Activated CD4-positive, alpha-beta memory T cell treated with anti-CD3 and anti-CD28 coated beads, Interleukin-2, amount 10 ng/mL, durations not matched to agents 7 days and 5 days (primary cell): ENCODE data around the gene PALLD. TPM values are rescaled to one million over a fixed set of nuclear protein-coding genes. Genes with fewer than 3 reads are reported as not detected.
A peak's percentile ranks its signal among the peaks of the same experiment; 100 is the strongest.

Source experiments
- CTCF ChIA-PET: fragments of 350-600 bp; sonication (Branson Sonifier 250); formaldehyde crosslinking; loops from one replicate; lab custom pipeline; 2021; ENCODE audit warnings: antibody characterized with exemption, inconsistent platforms; lab: Charles Lee
- POLR2A ChIA-PET: fragments of 350-600 bp; sonication (Branson Sonifier 250); formaldehyde crosslinking; loops from one replicate; lab custom pipeline; 2021; ENCODE audit warnings: antibody characterized with exemption; lab: Charles Lee
- DNase-seq: peaks from one replicate; pipeline ENCODE4 v3.0.0-alpha.2; 2020
- H3K27ac Mint-ChIP-seq: one replicate; pipeline ENCODE4 v1.8.0; 2021; ENCODE audit warnings: mild to moderate bottlenecking, mixed read lengths
- H3K27me3 Mint-ChIP-seq: one replicate; pipeline ENCODE4 v1.8.0; 2021; ENCODE audit warnings: mixed read lengths
- H3K36me3 Mint-ChIP-seq: one replicate; pipeline ENCODE4 v1.8.0; 2021; ENCODE audit warnings: low read depth, mixed read lengths
- H3K4me1 Mint-ChIP-seq: one replicate; pipeline ENCODE4 v1.8.0; 2021; ENCODE audit warnings: mixed read lengths
- H3K4me3 Mint-ChIP-seq: one replicate; pipeline ENCODE4 v1.8.0; 2021; ENCODE audit warnings: mild to moderate bottlenecking, mixed read lengths
- H3K9me3 Mint-ChIP-seq: one replicate; pipeline ENCODE4 v1.8.0; 2021; ENCODE audit warnings: mixed read lengths
- total RNA-seq, 2 experiments: library from RNA; stranded (reverse); gene quantifications; one replicate each; pipeline ENCODE4 v1.2.3, GENCODE V29; 2021

Gene PALLD
- total RNA-seq, 2 experiments from 2014 or later: 5.4 to 5.8 TPM

DNA sequence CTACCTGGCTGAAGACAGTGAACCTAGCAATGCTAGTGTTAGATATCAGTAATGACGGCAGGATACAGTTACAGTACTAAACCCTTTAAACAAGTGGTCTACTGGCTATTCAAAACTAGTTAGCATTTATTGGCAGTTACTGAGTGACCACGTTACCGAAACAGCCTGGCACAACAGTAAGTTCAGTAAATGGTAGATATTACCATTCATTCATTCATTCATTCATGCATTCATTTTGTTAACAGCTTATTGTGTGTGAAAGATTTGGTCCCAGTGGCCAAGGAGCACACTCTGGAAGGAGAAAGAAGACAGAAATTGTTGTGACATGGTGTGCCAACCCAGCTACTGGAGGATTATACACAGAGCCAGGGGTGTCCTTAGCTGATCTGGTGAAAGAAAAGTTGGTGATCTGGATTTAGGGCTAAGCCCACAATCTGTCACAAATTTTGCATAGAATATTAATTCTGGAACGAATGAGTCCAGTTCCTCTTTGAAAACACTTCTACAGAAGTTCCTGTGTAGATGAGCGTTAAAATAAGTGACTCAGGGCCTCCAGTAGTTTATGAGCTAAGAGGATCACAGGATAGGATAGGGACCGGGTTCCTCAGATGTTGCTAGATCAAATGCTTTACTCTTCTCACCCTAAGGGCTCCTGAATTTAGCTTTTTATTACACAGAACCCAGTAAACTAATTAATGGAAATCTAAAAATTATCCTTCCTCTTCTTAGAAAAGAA is 334.1 kb downstream of the PALLD start:
- Mint-ChIP-seq H3K4me1 (peaks cover 13% of the 10 kb centered on the region), H3K9me3 (no peaks in the 10 kb centered on the region), H3K27ac (no peak overlapping the region), H3K36me3 (peaks cover 2% of the 10 kb centered on the region), H3K27me3 (peaks cover 51% of the 10 kb centered on the region), H3K4me3 (peak overlapping the region; percentile 77)
- CTCF ChIA-PET: interaction anchor here (1.8 kb wide), 1 partner anchor 10 kb away, joined by 4 read pairs; no protein-coding TSS in a partner anchor
- POLR2A ChIA-PET: interaction anchor here (0.9 to 2.1 kb wide), 3 partner anchors 10 to 22 kb away, joined by 3 to 14 read pairs (median 8); no protein-coding TSS in a partner anchor
- no peak for DNase-seq

DNA sequence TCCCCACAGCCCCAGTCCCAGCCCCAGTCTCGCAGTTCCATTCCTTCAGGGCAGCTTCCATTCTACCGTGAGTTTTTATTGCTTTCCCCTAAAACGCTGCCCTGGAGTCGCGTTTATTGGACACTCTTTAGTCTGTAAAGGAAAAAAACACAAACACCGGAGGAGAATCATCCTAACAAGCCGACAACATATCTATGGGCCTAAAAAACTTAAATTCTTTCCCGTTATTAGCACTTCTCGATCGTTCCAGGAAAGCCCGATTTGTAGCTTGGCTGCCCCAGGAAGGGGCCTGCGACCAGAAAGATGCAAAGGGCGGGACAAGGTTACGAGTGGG is 334.7 kb downstream of the PALLD start:
- H3K4me3 Mint-ChIP-seq: peak overlapping the region; percentile 77

DNA sequence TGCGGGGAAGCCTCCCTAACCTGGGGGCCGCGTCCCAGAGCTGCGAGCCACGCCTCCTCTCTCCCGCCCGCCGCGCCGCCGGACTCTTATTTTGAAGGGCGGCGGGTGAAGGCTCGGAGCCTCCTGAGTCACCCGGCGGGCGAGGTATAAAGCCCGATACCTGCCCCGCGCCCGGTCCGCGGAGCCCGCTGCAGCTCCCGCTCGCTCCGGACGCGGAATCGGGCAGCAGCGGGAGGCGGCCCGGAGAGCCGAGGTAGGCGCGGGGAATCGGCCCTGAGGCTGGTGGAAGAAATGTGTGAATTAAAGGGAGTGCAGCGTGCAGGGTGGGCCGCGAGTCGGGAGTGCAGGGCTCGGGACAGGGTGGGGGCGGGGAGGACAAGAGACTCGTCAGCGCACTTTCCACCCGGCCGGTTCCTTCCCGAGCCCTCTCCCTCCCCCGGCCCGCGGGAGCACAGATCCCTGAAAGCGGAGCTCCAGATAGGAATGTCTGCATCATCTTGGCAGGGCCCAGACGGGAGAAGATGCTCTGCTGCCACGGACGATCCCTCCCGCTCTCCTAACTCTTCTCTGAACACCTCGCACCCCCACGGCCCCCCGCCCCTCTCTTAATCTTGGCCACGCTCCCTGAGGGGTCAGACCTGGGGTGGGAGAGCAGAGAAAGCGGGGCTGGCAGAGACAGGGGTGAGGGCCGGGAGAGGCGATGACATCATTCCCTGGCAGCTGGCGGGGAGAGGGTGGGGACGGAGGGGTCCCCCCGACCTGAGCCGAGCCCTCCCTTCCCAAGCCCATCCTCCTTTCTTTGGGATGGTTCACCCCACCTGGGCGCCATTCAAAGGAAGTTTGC is 335.3 kb downstream of the PALLD start:
- peak; percentile 71 for DNase-seq
- Mint-ChIP-seq H3K27me3 (peaks cover 53% of the 10 kb centered on the region), H3K36me3 (peaks cover 2% of the 10 kb centered on the region), H3K4me3 (peak overlapping the region; percentile 77), H3K4me1 (peaks cover 18% of the 10 kb centered on the region), H3K27ac (peak overlapping the region; percentile 24), H3K9me3 (no peaks in the 10 kb centered on the region)
- CTCF ChIA-PET: interaction anchor here (1.5 to 2.0 kb wide), 3 partner anchors 8 to 120 kb away, joined by 4 to 6 read pairs (median 5); no protein-coding TSS in a partner anchor
- POLR2A ChIA-PET: interaction anchor here (0.8 to 2.1 kb wide), 5 partner anchors 9 to 37 kb away, joined by 3 to 14 read pairs (median 4); no protein-coding TSS in a partner anchor

More for the DNA sequence above, 334.7 kb downstream of the PALLD start:
- peaks cover 57% of the 10 kb centered on the region for H3K27me3 Mint-ChIP-seq
- H3K4me1 Mint-ChIP-seq: peaks cover 15% of the 10 kb centered on the region
- ChIA-PET CTCF (interaction anchor here (1.8 kb wide), 1 partner anchor 9 kb away, joined by 4 read pairs; no protein-coding TSS in a partner anchor), POLR2A (interaction anchor here (0.9 to 2.1 kb wide), 4 partner anchors 10 to 22 kb away, joined by 3 to 14 read pairs (median 6); no protein-coding TSS in a partner anchor)
- no peak overlapping the region for H3K27ac Mint-ChIP-seq
- no peaks in the 10 kb centered on the region for H3K9me3 Mint-ChIP-seq
- DNase-seq: no peak
- H3K36me3 Mint-ChIP-seq: peaks cover 2% of the 10 kb centered on the region

GRCh38 chr4:168832763-168833575 is 336.1 kb downstream of the PALLD start:
- DNase-seq: no peak
- Mint-ChIP-seq H3K27me3 (peaks cover 55% of the 10 kb centered on the region), H3K36me3 (peaks cover 2% of the 10 kb centered on the region), H3K27ac (no peak overlapping the region), H3K4me1 (peaks cover 23% of the 10 kb centered on the region), H3K4me3 (peak overlapping the region; percentile 77), H3K9me3 (no peaks in the 10 kb centered on the region)
- CTCF ChIA-PET: interaction anchor here (1.5 to 2.0 kb wide), 2 partner anchors 19 to 121 kb away, joined by 5 to 6 read pairs; no protein-coding TSS in a partner anchor
- POLR2A ChIA-PET: interaction anchor here (0.8 to 2.1 kb wide), 2 partner anchors 8 to 38 kb away, joined by 3 to 8 read pairs; no protein-coding TSS in a partner anchor

DNA sequence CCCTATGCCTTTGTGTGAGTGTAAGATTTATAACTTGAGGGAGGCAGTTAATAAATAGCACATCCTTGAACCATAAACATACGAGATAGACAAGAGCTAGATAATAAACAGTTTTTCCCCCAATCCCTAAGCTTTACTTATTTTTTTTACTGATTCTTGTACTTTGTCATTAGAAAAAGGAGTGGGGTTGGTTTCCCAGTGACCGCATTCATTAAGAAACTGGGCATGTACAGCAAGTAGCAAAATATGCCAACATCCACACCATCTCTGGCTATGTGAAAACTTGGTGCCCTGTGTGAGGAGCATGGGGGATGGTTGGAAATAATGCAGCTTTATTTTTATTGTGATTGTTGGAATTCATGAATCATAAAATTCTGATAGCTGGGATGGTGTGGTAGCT is 337.0 kb downstream of the PALLD start:
- Mint-ChIP-seq H3K36me3 (peaks cover 2% of the 10 kb centered on the region), H3K27ac (no peak overlapping the region), H3K4me1 (peaks cover 26% of the 10 kb centered on the region), H3K4me3 (no peak overlapping the region), H3K9me3 (no peaks in the 10 kb centered on the region), H3K27me3 (peaks cover 57% of the 10 kb centered on the region)
- ChIA-PET POLR2A (no interaction called here), CTCF (interaction anchor here (1.5 to 2.0 kb wide), 2 partner anchors 19 to 122 kb away, joined by 5 to 6 read pairs; no protein-coding TSS in a partner anchor)
- no peak for DNase-seq

DNA sequence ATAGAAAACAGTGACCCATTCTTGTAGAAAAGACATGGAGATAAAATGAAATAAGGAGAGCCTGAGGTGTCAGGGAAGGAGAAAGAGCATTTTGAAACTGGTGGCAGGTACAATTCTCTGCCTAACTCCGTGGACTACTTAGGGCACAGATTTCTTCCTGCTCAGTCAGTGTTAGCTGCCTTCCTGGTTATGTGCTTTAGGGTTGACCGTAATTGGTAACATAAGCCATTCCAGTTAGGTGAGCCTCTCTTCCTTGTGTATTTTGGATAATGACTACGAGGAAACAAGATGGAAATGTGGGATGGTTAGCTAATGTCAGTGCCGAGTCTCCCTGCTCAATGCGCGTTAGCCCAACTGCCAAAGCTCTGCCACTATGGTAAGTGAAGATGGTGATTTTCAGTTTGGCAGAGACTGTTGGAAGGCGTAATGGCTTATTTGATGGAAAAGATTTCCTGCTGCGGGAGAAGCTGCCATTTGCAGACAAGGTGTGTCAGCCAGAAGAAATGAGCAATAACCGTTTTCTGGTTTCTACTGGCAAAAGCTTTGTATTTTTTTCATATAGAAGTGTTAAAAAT is 339.1 kb downstream of the PALLD start:
- H3K27me3 Mint-ChIP-seq: peaks cover 41% of the 10 kb centered on the region
- no peak overlapping the region for H3K27ac Mint-ChIP-seq
- H3K36me3 Mint-ChIP-seq: peaks cover 2% of the 10 kb centered on the region
- peaks cover 42% of the 10 kb centered on the region for H3K4me1 Mint-ChIP-seq
- CTCF ChIA-PET: no interaction called here
- H3K9me3 Mint-ChIP-seq: no peaks in the 10 kb centered on the region
- POLR2A ChIA-PET: no interaction called here
- no peak overlapping the region for H3K4me3 Mint-ChIP-seq
- DNase-seq: no peak

- Mint-ChIP-seq H3K36me3 (peaks cover under 1% of the 10 kb centered on the region), H3K4me1 (peaks cover 41% of the 10 kb centered on the region), H3K9me3 (no peaks in the 10 kb centered on the region), H3K27me3 (peaks cover 36% of the 10 kb centered on the region), H3K4me3 (no peak overlapping the region), H3K27ac (no peak overlapping the region)
- no peak for DNase-seq
- POLR2A ChIA-PET: no interaction called here
- CTCF ChIA-PET: no interaction called here
These were observed 339.6 kb downstream of the PALLD start for GRCh38 chr4:168836490-168836889.

DNA sequence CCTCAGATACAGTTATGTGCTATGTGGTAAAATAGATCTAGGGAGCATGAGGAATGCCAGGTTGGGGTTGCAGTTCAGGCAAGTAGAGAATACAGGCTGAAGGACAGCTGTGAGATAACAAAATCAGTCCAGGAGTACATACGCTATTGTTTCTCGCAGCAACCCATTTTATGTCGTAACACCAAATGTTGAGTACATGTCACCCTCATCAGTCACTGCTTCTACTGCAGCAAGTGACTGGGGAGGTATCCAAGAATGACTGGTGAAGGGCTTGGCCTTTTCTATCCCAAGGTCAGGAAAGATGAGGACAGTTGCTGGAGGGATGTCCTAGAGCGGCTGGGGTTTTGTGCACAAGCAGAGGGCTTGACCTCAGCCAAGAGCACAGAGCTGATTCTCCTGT is 341.1 kb downstream of the PALLD start:
- no peak for DNase-seq
- CTCF ChIA-PET: no interaction called here
- Mint-ChIP-seq H3K4me3 (no peak overlapping the region), H3K27ac (no peak overlapping the region), H3K36me3 (no peaks in the 10 kb centered on the region), H3K4me1 (peaks cover 47% of the 10 kb centered on the region), H3K27me3 (peaks cover 29% of the 10 kb centered on the region), H3K9me3 (no peaks in the 10 kb centered on the region)
- POLR2A ChIA-PET: no interaction called here

DNA sequence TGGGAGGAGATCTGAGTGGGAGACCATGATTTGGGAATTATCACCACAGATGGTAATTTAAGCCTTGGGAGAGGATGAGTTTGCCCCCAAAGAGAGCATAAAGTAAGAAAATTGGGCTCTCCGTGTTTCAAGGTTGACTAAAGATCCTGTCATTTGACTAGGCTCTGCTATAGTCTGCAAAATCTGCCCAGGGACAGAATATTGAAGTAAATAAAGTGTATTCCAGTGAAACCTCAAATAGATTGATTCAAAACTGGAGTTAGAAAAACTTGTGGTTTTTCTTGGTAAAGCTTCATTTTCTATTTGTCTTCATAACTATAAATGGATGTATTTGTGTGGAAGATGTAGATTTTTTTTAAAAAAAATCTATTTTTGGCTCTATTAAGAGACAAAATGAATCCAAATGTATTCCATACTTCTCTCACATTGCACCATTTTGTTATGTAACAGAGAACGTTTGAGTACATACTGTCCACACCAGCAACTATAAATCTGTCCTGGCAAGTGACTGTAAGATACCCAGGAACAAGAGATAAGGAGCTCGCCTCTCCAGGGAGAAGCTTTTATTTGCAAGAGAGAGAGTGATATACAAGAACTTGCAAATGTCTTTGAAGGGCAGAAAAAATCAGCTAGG is 343.0 kb downstream of the PALLD start:
- Mint-ChIP-seq H3K27me3 (peaks cover 23% of the 10 kb centered on the region), H3K9me3 (no peaks in the 10 kb centered on the region), H3K4me3 (no peak overlapping the region), H3K36me3 (no peaks in the 10 kb centered on the region), H3K4me1 (peaks cover 44% of the 10 kb centered on the region), H3K27ac (no peak overlapping the region)
- CTCF ChIA-PET: interaction anchor here (0.8 to 1.1 kb wide), 3 partner anchors 9 to 82 kb away, joined by 3 to 4 read pairs (median 4); no protein-coding TSS in a partner anchor
- POLR2A ChIA-PET: interaction anchor here (1.2 to 2.1 kb wide), 2 partner anchors 8 to 13 kb away, joined by 4 to 8 read pairs; no protein-coding TSS in a partner anchor
- no peak for DNase-seq

GRCh38 chr4:168840392-168840763 is 343.5 kb downstream of the PALLD start:
- peaks cover 23% of the 10 kb centered on the region for H3K27me3 Mint-ChIP-seq
- H3K27ac Mint-ChIP-seq: no peak overlapping the region
- no peak overlapping the region for H3K4me3 Mint-ChIP-seq
- DNase-seq: no peak
- ChIA-PET POLR2A (interaction anchor here (1.2 to 2.1 kb wide), 2 partner anchors 8 to 12 kb away, joined by 4 to 8 read pairs; no protein-coding TSS in a partner anchor), CTCF (interaction anchor here (0.8 to 1.1 kb wide), 3 partner anchors 9 to 81 kb away, joined by 3 to 4 read pairs (median 4); no protein-coding TSS in a partner anchor)
- peaks cover 43% of the 10 kb centered on the region for H3K4me1 Mint-ChIP-seq
- no peaks in the 10 kb centered on the region for H3K9me3 Mint-ChIP-seq
- H3K36me3 Mint-ChIP-seq: no peaks in the 10 kb centered on the region

- no peak for DNase-seq
- peak overlapping the region; percentile 45 for H3K4me3 Mint-ChIP-seq
- CTCF ChIA-PET: interaction anchor here (0.8 to 1.1 kb wide), 2 partner anchors 10 to 23 kb away, joined by 3 to 4 read pairs; no protein-coding TSS in a partner anchor
- H3K9me3 Mint-ChIP-seq: no peaks in the 10 kb centered on the region
- POLR2A ChIA-PET: interaction anchor here (1.0 to 2.1 kb wide), 3 partner anchors 9 to 16 kb away, joined by 3 to 8 read pairs (median 4); no protein-coding TSS in a partner anchor
- peaks cover 43% of the 10 kb centered on the region for H3K4me1 Mint-ChIP-seq
- H3K27me3 Mint-ChIP-seq: peaks cover 17% of the 10 kb centered on the region
- H3K36me3 Mint-ChIP-seq: no peaks in the 10 kb centered on the region
- H3K27ac Mint-ChIP-seq: no peak overlapping the region
These were observed 344.3 kb downstream of the PALLD start for GRCh38 chr4:168841000-168841671.
